GM18508 (cell line): ENCODE measurements around the gene GPC2.

Experiments used
- ATAC-seq: cut with Tn5 transposase; IDR thresholded peaks from one replicate; pipeline ENCODE4 v1.9.1; 2021; ENCODE audit warnings: moderate number of reproducible peaks; ENCODE audit not compliant: insufficient read depth, unreplicated experiment

GPC2 gene

DNA sequence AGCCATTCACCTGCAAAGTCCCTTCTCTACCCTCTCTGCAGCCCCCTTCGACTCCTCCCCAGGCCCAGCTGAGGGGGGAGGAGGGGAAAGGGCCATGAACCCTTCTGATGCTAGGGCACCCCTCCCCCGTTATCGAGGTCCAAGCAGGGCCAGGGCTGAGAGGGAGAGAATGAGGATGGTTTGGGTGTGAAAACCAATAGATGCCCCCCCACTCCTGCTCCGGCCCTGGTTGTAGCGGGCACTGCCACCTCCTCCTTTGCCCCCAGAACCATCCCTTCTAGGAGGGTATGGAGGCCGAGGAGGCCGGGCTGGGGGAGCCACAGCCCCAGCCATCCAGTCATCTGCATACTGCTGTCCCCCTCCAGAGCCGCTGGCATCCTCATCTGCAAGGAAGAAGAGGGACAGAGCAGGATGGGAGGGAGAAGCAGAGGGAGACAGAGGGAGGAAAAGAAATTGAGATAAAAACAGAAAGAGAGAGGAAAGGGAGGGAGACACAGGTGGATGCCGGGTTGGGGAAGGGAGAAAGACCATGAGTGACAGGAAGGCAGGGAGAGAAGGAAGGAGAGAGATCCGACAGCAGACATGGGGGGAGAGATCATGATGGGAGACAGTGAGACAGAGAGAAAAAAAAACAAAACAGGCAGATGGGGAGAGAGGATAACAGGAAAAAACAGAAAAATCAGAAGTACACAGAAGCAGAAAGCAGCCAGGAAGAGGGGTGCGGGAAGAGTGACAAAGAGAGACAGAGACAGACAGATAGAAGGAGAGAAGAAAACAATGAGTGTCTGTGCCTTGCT, 6.9 kb downstream of the GPC2 start:
- no peak for ATAC-seq

DNA sequence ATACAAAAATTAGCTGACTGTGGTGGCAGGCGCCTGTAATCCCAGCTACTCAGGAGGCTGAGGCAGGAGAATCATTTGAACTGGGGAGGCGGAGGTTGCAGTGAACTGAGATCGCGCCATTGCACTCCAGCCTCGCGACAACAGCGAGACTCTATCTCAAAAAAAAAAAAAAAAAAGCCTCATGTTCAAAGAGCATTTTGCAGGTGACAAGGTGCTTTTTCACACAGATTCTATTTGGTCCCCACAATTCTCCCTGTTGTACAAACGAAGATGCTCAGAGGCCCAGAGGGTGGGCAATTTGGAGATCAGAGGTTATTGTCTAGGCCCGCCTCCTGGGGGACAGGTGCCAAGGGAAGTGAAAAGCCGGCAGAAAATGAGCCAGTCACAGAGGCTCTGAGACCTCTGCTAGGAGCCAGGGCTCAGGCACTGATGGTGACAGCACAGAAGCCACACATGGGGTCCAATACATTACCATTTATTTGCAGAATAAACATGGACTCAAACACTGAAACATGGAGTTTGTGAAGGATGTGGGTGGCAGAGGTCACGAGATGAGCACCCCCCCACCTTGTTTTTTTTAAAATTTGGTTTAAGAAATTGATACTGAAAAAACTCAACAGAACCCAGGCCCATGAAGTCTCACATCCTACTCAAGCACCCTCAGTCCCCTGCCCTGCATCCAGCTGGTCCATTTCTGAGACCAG, 7.9 kb downstream of the GPC2 start:
- ATAC-seq = no peak

DNA sequence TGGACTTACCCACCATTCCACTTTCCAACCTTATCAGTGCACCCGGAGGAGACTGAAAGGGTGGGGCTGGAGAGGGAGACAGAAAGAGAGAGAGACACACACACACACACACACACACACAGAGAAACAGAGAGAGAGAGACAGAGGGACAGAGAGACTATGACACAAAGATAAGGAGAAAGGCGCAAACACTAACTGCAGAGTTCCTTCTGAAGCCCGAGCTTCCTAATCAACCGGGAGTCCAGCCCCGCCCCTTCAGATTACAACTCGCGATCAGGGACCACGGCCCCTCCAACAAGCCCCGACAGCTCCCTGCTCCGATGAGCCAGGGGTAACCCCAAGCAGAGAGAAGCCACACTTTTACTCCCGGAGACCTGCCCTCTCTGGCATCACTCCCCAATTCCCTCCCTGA, 9.3 kb downstream of the GPC2 start:
- no peak for ATAC-seq

DNA sequence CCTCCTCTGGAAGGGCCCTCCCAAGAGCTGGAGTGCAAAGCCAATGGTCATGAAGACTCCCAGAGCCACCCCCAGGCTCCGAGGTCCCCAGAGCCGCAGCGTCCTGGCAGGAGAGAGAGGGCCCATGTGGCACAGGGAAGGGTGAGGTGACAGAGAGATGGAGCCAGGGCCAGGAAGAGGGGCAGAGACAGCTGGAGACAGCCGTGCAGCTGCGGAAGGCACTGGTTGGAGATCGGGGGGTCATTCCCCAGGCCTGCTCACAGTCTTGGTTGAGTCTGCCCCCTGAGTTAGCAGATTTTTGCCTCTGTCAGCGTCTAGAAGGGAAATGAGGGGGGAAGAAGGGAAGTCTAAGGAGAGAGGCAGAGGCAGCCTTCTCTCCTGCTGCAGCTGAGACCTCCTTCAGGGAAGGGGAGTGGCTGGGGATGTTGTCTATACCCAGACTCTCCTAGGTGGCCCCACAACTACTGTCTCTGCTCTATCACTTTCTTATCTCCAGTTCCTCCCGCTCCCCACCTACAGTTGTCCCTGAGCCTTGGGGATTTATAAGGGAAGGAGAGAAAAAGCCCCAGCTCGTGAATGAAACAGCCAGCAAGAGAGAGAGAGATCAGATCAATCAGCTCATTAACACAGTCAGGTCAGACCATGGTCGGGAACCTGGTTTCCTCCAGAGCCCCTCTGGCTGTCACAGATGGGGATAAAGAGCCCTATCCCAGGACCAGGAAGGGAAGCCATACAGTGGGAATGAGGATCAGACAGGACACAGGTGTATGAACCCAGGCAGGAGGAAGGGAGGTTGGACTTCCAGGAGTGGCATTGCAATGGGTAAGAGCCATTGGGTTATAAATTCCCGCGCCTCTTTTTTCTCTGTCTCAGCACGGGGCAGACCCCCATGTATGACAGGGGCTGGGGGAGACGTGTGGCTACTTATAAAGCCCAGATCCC, 9.9 kb downstream of the GPC2 start:
- no peak for ATAC-seq

DNA sequence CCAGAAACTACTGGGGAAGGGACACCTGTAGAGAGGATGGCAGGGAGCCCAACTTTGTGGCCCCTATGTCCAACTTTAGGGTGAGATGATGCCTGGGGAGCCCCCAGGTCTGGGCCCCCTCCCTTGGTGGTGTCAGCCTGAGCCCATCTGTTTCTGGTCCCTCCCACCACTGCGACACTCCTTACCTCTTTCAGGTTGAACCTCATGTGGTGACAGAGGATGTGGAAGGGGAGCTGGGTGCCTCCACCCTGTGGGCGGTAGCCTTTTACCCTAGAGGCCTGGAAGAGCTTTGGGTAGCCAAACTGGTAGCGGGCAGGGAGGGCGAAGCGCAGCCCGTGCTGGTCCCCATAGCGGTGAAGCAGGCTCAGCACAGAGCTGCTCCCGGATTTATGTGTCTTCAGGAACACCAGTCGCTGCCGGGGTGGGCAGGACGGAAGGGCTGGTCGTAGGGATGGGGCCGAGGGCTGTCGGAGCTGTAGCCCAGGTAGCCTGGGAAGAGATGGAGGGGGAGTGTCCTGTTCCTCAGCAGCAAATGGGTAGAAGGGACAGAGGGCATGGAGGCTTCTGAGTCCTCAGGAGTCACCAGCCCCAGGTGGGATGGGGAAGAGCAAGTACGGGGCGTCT, 10.8 kb downstream of the GPC2 start:
- ATAC-seq = no peak

DNA sequence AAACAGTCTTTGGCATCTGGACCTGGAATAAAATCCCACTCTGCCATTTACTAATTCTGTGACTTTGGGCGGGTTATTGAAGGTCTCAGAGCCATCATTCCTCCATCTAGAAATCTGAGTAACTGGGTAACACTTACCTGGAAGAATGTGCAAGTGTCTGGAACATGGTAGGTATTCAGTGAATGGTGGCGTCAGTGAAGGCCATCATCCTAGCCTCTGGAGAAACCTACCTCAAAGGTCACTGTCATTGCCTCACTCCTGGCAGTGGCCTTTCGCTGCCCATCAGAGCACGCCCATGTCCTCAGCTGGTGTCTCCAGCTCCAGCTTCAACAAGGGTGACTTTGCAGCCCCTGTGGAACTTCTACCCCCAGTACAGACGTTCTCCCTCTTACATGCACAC, 13.3 kb downstream of the GPC2 start:
- ATAC-seq = no peak

DNA sequence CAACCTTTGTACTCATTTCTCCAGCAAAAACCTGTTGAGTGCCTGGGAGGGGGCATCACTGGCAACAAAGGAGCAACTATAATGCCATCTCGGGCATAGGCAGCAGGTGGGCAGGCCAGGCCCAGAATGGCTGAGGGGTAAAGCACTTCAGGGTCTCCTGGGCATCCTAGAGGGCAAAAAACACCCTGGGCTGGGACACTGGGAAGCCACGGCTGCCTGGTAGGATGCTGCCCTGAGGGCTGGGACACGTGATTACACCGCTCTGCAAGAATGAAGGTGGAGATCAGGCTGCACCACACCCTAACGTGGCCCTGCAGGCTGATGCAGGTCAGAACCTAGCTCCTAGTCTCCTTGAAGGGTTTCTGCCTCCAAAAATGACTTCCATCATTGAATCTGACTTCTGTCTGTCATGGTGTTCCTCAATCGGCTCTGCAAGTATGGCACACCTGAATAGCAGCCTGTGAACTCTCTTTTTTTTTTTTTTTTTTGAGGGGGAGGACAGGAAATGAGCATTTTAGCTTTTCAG, 14.1 kb downstream of the GPC2 start:
- ATAC-seq = no peak

DNA sequence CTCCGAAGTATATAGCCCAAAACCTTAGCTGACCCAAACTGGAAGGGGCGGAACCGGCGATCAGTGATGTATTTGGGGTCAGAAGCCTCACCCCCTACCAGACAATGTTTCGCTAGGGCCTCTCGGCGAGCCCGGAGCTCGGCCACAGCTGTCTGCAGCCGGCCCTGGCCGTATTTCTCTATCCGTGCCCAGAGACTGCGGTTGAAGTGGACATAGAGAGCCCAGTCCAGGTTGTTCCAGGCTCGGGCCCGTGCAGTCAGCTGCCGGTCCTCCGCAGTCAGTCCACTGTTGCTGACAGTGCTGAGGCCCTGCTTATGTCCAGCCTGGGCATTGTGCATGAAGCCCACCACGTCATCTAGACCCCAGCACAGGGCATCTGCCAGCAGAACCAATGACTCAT, 17.1 kb downstream of the GPC2 start:
- ATAC-seq = no peak

DNA sequence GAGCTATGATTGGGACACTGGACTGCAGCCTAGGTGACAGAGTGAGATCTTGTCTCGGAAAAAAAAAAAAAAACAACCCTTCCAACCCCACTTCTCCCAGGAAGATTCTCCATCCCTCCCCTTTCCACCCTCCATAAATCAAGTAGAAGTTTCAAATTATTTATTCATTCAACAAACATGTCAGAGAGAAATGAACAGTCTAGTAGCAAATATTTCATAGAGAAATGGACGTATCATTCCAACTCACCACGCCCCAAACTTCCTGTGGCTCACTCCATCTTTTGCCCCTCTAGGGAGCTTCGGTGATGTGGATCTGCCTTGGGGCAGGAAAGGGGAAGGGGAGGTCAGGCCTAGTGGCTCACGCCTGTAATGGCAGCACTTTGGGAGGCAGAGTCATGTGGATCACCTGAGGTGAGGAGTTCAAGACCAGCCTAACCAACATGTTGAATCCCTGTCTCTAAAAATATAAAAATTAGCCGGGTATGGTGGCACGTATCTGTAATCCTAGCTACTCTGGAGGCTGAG, 18.0 kb downstream of the GPC2 start:
- ATAC-seq = no peak

DNA sequence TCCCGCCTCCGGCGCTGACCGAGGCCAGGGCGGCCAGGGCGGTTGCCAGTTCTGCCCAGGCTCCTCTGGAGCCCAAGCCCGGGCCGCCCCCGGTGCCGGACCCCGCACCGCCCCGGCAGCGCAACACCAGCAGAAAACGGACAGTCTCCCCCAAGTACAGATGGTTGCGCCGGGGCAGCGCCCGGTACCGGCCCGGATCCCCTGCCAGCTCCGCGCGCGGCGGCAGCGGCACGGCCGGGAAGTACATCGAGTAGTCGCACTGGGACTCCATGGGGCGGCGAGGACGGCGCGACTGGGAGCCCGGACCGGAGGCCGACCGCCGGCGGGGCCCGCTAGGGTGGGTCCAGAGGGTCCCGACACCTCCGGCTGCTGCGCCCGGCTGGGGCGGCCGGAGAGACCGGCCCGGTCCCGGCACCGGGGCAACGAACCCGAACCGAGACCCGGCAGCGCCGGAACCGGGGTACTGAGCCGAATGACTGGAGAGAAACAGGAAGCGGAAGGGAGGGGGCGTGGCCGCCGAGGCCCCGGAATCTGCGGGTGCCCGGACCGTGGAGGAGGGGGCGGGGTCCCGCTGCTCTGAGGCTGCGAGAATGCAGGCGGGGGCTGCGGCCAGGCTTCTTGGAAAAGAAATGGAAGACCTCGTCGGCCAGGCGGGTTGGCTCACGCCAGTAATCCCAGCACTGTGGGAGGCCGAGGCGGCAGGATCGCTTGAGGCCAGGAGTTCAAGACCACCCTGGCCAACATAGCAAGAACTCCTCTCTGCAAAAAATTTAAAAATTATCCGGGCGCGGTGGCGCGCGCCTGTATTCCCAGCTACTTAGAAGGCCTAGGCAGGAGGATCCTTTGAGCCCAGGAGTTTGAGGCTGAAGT, 18.7 kb downstream of the GPC2 start, which contains the start of gene TRAPPC14:
TRAPPC14 (minus strand) TSS at position 495 of the 870 bp plus-strand sequence; CDS start at position 271, 224 bp downstream.
- no peak for ATAC-seq

DNA sequence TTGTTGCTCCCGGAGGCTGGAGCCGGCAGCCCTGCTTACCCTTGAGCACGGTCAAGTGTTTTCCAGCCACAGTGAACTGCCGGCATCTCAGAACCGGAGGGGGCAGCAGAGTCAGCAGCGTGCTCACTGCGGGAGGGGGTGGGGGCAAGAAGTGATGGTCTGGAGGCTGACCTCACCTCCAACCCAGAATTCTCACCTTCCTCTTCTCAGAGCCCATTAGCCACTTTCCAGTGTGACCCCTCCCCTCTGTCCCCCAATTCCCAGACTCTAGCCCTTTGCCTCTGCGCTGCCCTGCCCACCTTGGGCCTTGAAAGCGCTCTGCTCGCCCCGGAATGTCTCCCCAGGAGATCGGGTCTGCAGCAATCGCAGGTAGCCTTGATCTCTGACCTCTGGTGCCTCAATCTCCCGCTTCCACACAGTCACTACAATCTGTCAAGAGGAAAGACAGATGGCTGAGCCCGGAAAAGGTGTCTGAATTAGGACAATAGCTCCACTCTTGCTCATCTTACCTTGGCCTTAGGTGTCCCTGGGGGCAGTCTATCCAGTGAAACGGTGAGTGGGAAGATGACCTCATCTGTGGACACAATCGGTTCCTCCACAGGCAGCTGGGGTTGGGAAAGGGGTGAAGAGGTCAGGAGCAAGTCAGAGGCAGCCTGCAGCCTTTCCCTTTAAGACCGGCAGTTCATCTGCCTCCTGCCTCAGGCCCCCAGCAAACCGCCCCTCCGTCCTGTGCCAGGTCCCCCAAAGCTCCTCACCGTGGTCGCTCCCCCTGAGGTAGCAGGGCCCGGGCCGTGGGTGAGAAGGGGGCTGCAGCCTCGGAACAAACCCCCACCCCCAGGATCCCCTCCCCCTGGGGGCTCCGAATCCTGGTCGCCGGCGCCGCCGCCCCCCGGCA, 19.6 kb downstream of the GPC2 start:
- no peak for ATAC-seq

DNA sequence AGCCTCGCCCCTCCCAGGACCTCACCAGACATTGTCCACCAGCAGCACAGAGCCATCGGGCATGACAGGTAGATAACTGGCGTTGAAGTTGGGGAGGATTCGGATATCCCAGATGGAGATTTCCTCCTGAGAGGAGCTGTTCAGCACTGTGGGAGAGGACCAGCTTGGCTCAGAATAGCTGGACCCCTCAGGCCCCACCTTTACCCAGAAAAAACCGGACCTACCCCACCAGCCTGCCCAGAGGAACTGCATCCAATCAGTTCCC, 20.2 kb downstream of the GPC2 start:
- no peak for ATAC-seq

DNA sequence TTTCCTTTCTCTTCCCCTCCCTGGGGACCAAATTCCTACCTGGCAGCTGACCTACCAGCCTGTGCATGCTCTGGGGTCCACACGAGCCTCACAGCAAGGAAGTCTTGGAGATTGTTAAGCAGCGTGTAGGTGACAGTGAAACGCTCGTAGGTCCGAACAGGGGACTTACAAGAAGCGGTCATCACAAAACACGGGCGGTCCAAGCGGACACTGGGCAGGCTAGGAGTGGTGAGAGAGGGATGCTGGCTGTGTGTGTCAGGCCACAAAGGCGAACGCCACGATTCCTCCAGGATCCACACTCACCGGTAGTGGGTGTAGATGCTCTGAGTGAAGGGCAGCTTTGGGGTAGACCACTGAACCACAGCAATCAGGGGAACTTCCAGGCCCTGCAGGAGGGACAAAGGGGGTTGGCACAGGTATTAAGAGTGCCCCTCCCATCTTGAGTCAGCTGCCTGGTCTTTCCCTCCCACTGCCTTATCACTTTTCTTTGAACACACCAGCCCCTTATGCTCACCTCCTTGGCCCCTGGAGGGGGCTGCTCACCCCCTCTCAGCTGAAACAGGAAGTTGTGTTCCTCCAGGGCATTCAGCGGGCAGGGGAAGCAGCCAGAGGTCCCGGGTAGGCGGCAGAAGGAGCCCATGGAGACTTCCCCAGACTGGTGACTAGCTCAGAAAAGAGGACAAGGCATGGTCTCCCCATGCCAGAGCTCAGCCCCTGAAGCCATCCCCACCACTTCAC, 20.7 kb downstream of the GPC2 start:
- no peak for ATAC-seq

DNA sequence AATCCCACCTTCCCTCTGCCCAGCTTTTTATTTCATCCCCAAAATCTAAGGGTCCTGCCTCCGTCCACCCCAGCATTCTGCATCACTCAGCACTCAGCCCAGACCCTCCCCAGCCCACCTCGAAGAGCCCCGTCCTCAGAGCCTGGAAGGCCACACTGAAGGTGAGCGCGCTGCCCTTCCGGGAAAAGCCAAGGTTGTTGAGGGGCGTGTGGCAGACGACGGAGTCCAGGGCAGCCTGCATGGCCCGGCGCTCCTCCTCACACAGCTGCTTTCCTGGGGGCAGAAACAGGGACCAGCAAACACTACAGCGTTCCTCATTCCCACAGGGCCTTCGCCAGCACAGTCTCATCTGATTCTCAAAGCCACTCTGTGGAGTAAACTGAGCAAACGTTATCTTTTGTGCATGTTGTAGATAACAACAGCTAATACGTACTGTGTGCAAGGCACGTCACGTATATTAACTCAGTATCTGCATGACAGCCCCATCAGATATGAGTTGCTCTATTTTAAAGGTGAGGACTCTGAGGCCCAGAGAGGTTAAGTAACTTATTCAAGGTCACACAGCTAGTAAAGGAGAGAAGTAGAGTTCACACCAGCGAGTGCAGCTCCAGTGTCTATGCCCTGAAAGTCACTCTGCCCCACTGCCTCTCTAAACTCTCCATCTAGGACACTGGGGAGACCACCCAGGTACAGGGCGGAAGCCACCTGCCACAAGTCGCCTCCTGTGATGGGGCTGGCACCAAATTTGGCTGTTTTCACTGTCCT, 21.4 kb downstream of the GPC2 start:
- no peak for ATAC-seq

DNA sequence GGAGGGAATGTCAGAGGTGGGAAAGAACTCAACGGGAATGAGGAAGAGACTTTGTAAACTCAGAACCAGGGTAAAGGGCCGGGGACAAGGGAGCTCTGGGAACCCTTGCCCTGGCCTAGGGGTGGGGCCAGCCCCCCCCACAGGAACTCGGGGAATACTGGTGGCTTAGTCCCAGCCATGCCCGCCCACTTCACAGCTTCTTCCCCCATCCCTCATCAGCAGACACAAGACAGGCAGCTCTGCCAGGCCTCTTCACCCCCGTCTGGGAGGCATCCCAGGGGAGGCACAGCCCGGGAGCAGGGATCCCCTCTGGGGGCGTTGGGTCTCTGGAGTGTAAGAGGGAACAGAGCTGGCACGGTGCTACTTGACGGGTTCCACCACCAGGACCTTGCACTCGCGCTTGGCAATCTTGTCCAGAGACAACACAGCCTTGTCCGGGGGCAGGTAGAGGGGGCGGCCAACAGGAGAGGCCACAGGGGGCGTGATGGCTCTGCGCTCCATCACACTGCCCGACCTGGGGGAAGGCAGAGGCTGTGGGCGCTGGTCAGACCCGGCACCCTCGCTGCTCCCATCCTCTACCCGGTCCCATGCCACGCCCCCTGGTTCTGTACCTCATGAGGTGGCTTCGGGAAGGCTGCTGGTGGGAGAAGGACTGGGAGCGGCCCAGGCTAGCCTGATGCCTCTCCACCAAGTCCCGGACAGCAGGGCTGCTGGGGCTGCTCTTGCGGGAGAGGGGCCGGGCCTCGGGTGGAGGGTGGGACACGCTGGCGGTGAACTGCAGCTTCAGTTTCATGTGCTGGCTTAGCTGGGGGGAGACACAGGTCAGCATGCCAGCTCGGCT, 22.3 kb downstream of the GPC2 start:
- no peak for ATAC-seq
